Measurements from ENCODE around the gene MCEE.

DNA sequence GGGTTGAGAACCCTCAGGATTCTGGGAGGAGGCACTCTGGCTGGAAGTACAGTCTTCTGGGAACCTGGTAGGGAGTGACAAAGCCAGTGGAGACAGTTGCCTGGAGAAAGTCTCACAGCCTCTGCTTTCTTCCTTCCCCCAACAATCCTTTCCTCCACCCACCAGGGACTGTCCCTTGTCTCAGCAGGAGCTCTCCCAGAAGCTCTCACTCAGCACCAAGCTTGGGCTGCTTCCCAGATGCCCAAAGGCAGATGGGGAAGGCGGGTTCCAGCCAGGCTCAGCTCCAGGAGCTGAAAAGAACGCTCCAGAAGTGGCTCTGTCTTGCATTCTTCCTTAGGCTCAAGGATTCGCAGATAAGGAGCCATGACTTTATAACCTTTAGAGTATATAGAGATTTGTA lies 69.2 kb downstream of the MCEE start:
- TF ChIP-seq CTCF (IDR thresholded peaks at IDR 0.05) (no peak), EP300 (IDR thresholded peaks at IDR 0.05) (no peak)

Measured in ovary (tissue), 3 donors.